ENCODE measurements around the gene ESYT3. TPM values are rescaled to one million over a fixed set of nuclear protein-coding genes. Genes with fewer than 3 reads are reported as not detected.

Gene ESYT3
- total RNA-seq, 1 experiment from 2014 or later, result not detected

- H3K4me3 ChIP-seq (ENCODE audit: low read length), result no peak overlapping the region
- no peaks in the 10 kb centered on the region for H3K36me3 ChIP-seq (ENCODE audit: insufficient read depth, low read length)
- no peaks in the 10 kb centered on the region for H3K79me2 ChIP-seq (ENCODE audit: low read length)
- no peaks in the 10 kb centered on the region for H3K27me3 ChIP-seq (ENCODE audit: low read length)
- no peaks in the 10 kb centered on the region for H3K9me3 ChIP-seq (ENCODE audit: low read length)
- H3K9ac ChIP-seq (ENCODE audit: low read length), result no peak overlapping the region
- H2AFZ ChIP-seq (ENCODE audit: low read length), result no peak overlapping the region
- no peak overlapping the region for H3K4me2 ChIP-seq (ENCODE audit: low read depth, low read length, poor library complexity, severe bottlenecking)
- no peaks in the 10 kb centered on the region for H3K4me1 ChIP-seq (ENCODE audit: low read length)
- H3K27ac ChIP-seq (ENCODE audit: low read length), result no peak overlapping the region
- H4K20me1 ChIP-seq (ENCODE audit: insufficient read depth, low read depth, low read length), result no peaks in the 10 kb centered on the region
- no peak for DNase-seq
- H3K9me2 ChIP-seq (replicated peaks; ENCODE audit: insufficient read depth, low read length), result no peaks in the 10 kb centered on the region
Measured at GRCh38 chr3:138441742-138442141, 7.3 kb downstream of the ESYT3 start.

- no peak for DNase-seq
- no peak overlapping the region for H3K27ac ChIP-seq (ENCODE audit: low read length)
- H3K4me2 ChIP-seq (ENCODE audit: low read depth, low read length, poor library complexity, severe bottlenecking), result no peak overlapping the region
- no peaks in the 10 kb centered on the region for H4K20me1 ChIP-seq (ENCODE audit: insufficient read depth, low read depth, low read length)
- no peak overlapping the region for H3K9ac ChIP-seq (ENCODE audit: low read length)
- H3K79me2 ChIP-seq (ENCODE audit: low read length), result no peaks in the 10 kb centered on the region
- H2AFZ ChIP-seq (ENCODE audit: low read length), result no peak overlapping the region
- H3K9me2 ChIP-seq (replicated peaks; ENCODE audit: insufficient read depth, low read length), result no peaks in the 10 kb centered on the region
- H3K27me3 ChIP-seq (ENCODE audit: low read length), result no peaks in the 10 kb centered on the region
- H3K4me3 ChIP-seq (ENCODE audit: low read length), result no peak overlapping the region
- no peaks in the 10 kb centered on the region for H3K4me1 ChIP-seq (ENCODE audit: low read length)
- no peaks in the 10 kb centered on the region for H3K9me3 ChIP-seq (ENCODE audit: low read length)
- no peaks in the 10 kb centered on the region for H3K36me3 ChIP-seq (ENCODE audit: insufficient read depth, low read length)
Measured at GRCh38 chr3:138442433-138442832, 8.0 kb downstream of the ESYT3 start.

GRCh38 chr3:138443091-138443490, 8.7 kb downstream of the ESYT3 start:
- Histone ChIP-seq H2AFZ (ENCODE audit: low read length) (no peak overlapping the region), H3K4me3 (ENCODE audit: low read length) (no peak overlapping the region), H3K27me3 (ENCODE audit: low read length) (no peaks in the 10 kb centered on the region), H3K4me2 (ENCODE audit: low read depth, low read length, poor library complexity, severe bottlenecking) (no peak overlapping the region), H3K27ac (ENCODE audit: low read length) (no peak overlapping the region), H3K79me2 (ENCODE audit: low read length) (no peaks in the 10 kb centered on the region), H3K36me3 (ENCODE audit: insufficient read depth, low read length) (no peaks in the 10 kb centered on the region), H3K9ac (ENCODE audit: low read length) (no peak overlapping the region), H3K4me1 (ENCODE audit: low read length) (no peaks in the 10 kb centered on the region), H4K20me1 (ENCODE audit: insufficient read depth, low read depth, low read length) (no peaks in the 10 kb centered on the region), H3K9me2 (replicated peaks; ENCODE audit: insufficient read depth, low read length) (no peaks in the 10 kb centered on the region), H3K9me3 (ENCODE audit: low read length) (no peaks in the 10 kb centered on the region)
- no peak for DNase-seq

GRCh38 chr3:138443521-138444503, 9.4 kb downstream of the ESYT3 start:
- Histone ChIP-seq H3K4me2 (ENCODE audit: low read depth, low read length, poor library complexity, severe bottlenecking) (no peak overlapping the region), H3K4me1 (ENCODE audit: low read length) (no peaks in the 10 kb centered on the region), H3K79me2 (ENCODE audit: low read length) (no peaks in the 10 kb centered on the region), H3K27me3 (ENCODE audit: low read length) (no peaks in the 10 kb centered on the region), H3K9me2 (replicated peaks; ENCODE audit: insufficient read depth, low read length) (no peaks in the 10 kb centered on the region), H3K27ac (ENCODE audit: low read length) (no peak overlapping the region), H3K4me3 (ENCODE audit: low read length) (no peak overlapping the region), H3K9ac (ENCODE audit: low read length) (no peak overlapping the region), H2AFZ (ENCODE audit: low read length) (no peak overlapping the region), H3K9me3 (ENCODE audit: low read length) (no peaks in the 10 kb centered on the region), H3K36me3 (ENCODE audit: insufficient read depth, low read length) (no peaks in the 10 kb centered on the region), H4K20me1 (ENCODE audit: insufficient read depth, low read depth, low read length) (no peaks in the 10 kb centered on the region)
- no peak for DNase-seq

- H2AFZ ChIP-seq (ENCODE audit: low read length), result no peak overlapping the region
- no peak overlapping the region for H3K4me2 ChIP-seq (ENCODE audit: low read depth, low read length, poor library complexity, severe bottlenecking)
- DNase-seq, result no peak
- no peaks in the 10 kb centered on the region for H3K9me2 ChIP-seq (replicated peaks; ENCODE audit: insufficient read depth, low read length)
- no peaks in the 10 kb centered on the region for H3K36me3 ChIP-seq (ENCODE audit: insufficient read depth, low read length)
- no peaks in the 10 kb centered on the region for H4K20me1 ChIP-seq (ENCODE audit: insufficient read depth, low read depth, low read length)
- no peaks in the 10 kb centered on the region for H3K4me1 ChIP-seq (ENCODE audit: low read length)
- no peaks in the 10 kb centered on the region for H3K9me3 ChIP-seq (ENCODE audit: low read length)
- no peaks in the 10 kb centered on the region for H3K27me3 ChIP-seq (ENCODE audit: low read length)
- no peak overlapping the region for H3K4me3 ChIP-seq (ENCODE audit: low read length)
- H3K27ac ChIP-seq (ENCODE audit: low read length), result no peak overlapping the region
- no peaks in the 10 kb centered on the region for H3K79me2 ChIP-seq (ENCODE audit: low read length)
- H3K9ac ChIP-seq (ENCODE audit: low read length), result no peak overlapping the region
Measured at GRCh38 chr3:138445236-138445635, 10.8 kb downstream of the ESYT3 start.

- H3K4me2 ChIP-seq (ENCODE audit: low read depth, low read length, poor library complexity, severe bottlenecking), result no peak overlapping the region
- H3K4me1 ChIP-seq (ENCODE audit: low read length), result no peaks in the 10 kb centered on the region
- H3K36me3 ChIP-seq (ENCODE audit: insufficient read depth, low read length), result no peaks in the 10 kb centered on the region
- no peaks in the 10 kb centered on the region for H4K20me1 ChIP-seq (ENCODE audit: insufficient read depth, low read depth, low read length)
- H3K9ac ChIP-seq (ENCODE audit: low read length), result no peak overlapping the region
- no peaks in the 10 kb centered on the region for H3K9me2 ChIP-seq (replicated peaks; ENCODE audit: insufficient read depth, low read length)
- DNase-seq, result no peak
- no peaks in the 10 kb centered on the region for H3K9me3 ChIP-seq (ENCODE audit: low read length)
- no peak overlapping the region for H3K27ac ChIP-seq (ENCODE audit: low read length)
- H2AFZ ChIP-seq (ENCODE audit: low read length), result no peak overlapping the region
- H3K27me3 ChIP-seq (ENCODE audit: low read length), result no peaks in the 10 kb centered on the region
- no peak overlapping the region for H3K4me3 ChIP-seq (ENCODE audit: low read length)
- no peaks in the 10 kb centered on the region for H3K79me2 ChIP-seq (ENCODE audit: low read length)
Measured at GRCh38 chr3:138445654-138446053, 11.2 kb downstream of the ESYT3 start.

GRCh38 chr3:138448631-138449030, 14.2 kb downstream of the ESYT3 start:
- H3K4me2 ChIP-seq (ENCODE audit: low read depth, low read length, poor library complexity, severe bottlenecking), result no peak overlapping the region
- H3K4me1 ChIP-seq (ENCODE audit: low read length), result no peaks in the 10 kb centered on the region
- no peaks in the 10 kb centered on the region for H3K36me3 ChIP-seq (ENCODE audit: insufficient read depth, low read length)
- H3K27ac ChIP-seq (ENCODE audit: low read length), result no peak overlapping the region
- no peak overlapping the region for H3K4me3 ChIP-seq (ENCODE audit: low read length)
- no peak overlapping the region for H3K9ac ChIP-seq (ENCODE audit: low read length)
- no peaks in the 10 kb centered on the region for H3K9me3 ChIP-seq (ENCODE audit: low read length)
- no peak for DNase-seq
- no peaks in the 10 kb centered on the region for H3K79me2 ChIP-seq (ENCODE audit: low read length)
- no peaks in the 10 kb centered on the region for H4K20me1 ChIP-seq (ENCODE audit: insufficient read depth, low read depth, low read length)
- no peaks in the 10 kb centered on the region for H3K27me3 ChIP-seq (ENCODE audit: low read length)
- H3K9me2 ChIP-seq (replicated peaks; ENCODE audit: insufficient read depth, low read length), result no peaks in the 10 kb centered on the region
- no peak overlapping the region for H2AFZ ChIP-seq (ENCODE audit: low read length)

- no peaks in the 10 kb centered on the region for H3K4me1 ChIP-seq (ENCODE audit: low read length)
- no peaks in the 10 kb centered on the region for H3K27me3 ChIP-seq (ENCODE audit: low read length)
- no peaks in the 10 kb centered on the region for H4K20me1 ChIP-seq (ENCODE audit: insufficient read depth, low read depth, low read length)
- H3K4me3 ChIP-seq (ENCODE audit: low read length), result no peak overlapping the region
- H3K9me3 ChIP-seq (ENCODE audit: low read length), result no peaks in the 10 kb centered on the region
- no peaks in the 10 kb centered on the region for H3K9me2 ChIP-seq (replicated peaks; ENCODE audit: insufficient read depth, low read length)
- H3K79me2 ChIP-seq (ENCODE audit: low read length), result no peaks in the 10 kb centered on the region
- H3K9ac ChIP-seq (ENCODE audit: low read length), result no peak overlapping the region
- no peak overlapping the region for H2AFZ ChIP-seq (ENCODE audit: low read length)
- no peak overlapping the region for H3K27ac ChIP-seq (ENCODE audit: low read length)
- no peaks in the 10 kb centered on the region for H3K36me3 ChIP-seq (ENCODE audit: insufficient read depth, low read length)
- no peak overlapping the region for H3K4me2 ChIP-seq (ENCODE audit: low read depth, low read length, poor library complexity, severe bottlenecking)
- no peak for DNase-seq
Measured at GRCh38 chr3:138449490-138449889, 15.1 kb downstream of the ESYT3 start.

All from Karpas-422 (cell line).